GM23248 (cell line): ENCODE results near the gene TRIO. TPM values are rescaled to one million over a fixed set of nuclear protein-coding genes. Genes with fewer than 3 reads are reported as not detected.
A peak's percentile ranks its signal among the peaks of the same experiment; 100 is the strongest.

ENCODE experiments used
- DNase-seq: peaks from one replicate; pipeline ENCODE4 v3.0.0-alpha.2; 2015
- H2AFZ ChIP-seq: fragments of 200-600 bp; sonication (generic); 2 replicates; pipeline ENCODE4 v1.6.1; 2016; ENCODE audit warnings: antibody characterized with exemption
- H3F3A ChIP-seq: fragments of 200-600 bp; sonication (generic); 2 replicates; pipeline ENCODE4 v1.6.1; 2016; ENCODE audit warnings: mild to moderate bottlenecking, antibody characterized with exemption, mixed run types; ENCODE audit not compliant: insufficient read depth
- H3K27ac ChIP-seq: fragments of 200-600 bp; sonication (generic); 2 replicates; pipeline ENCODE4 v1.5.1; 2016; ENCODE audit warnings: mild to moderate bottlenecking
- H3K27me3 ChIP-seq: fragments of 200-600 bp; sonication (generic); replicated peaks from 2 replicates; pipeline ENCODE4 v1.6.1; 2016; ENCODE audit warnings: mild to moderate bottlenecking; ENCODE audit not compliant: insufficient read depth
- H3K36me3 ChIP-seq: fragments of 200-600 bp; sonication (generic); 2 replicates; pipeline ENCODE4 v1.6.1; 2016; ENCODE audit warnings: low read depth, mild to moderate bottlenecking
- H3K4me1 ChIP-seq: fragments of 200-600 bp; sonication (generic); 2 replicates; pipeline ENCODE4 v1.6.1; 2016; ENCODE audit warnings: mild to moderate bottlenecking; ENCODE audit not compliant: insufficient read depth
- H3K4me2 ChIP-seq: fragments of 200-600 bp; sonication (generic); one replicate; pipeline ENCODE4 v1.6.1; 2016; ENCODE audit warnings: mild to moderate bottlenecking; ENCODE audit not compliant: unreplicated experiment
- H3K4me3 ChIP-seq: fragments of 200-600 bp; sonication (generic); 2 replicates; pipeline ENCODE4 v1.5.1; 2016; ENCODE audit warnings: mild to moderate bottlenecking
- H3K79me2 ChIP-seq: fragments of 200-600 bp; sonication (generic); 2 replicates; pipeline ENCODE4 v1.6.1; 2016; ENCODE audit warnings: mild to moderate bottlenecking; ENCODE audit not compliant: insufficient read depth
- H3K9ac ChIP-seq: fragments of 200-600 bp; sonication (generic); 2 replicates; pipeline ENCODE4 v1.6.1; 2016; ENCODE audit warnings: mild to moderate bottlenecking
- H3K9me2 ChIP-seq: fragments of 200-600 bp; sonication (generic); 2 replicates; pipeline ENCODE4 v1.6.1; 2016; ENCODE audit warnings: mixed run types, mild to moderate bottlenecking, moderate library complexity; ENCODE audit not compliant: insufficient read depth
- H3K9me3 ChIP-seq: fragments of 200-600 bp; sonication (generic); one replicate; pipeline ENCODE4 v1.6.1; 2017; ENCODE audit warnings: low read depth
- H4K20me1 ChIP-seq: fragments of 200-600 bp; sonication (generic); 2 replicates; pipeline ENCODE4 v1.6.0; 2016; ENCODE audit not compliant: insufficient read depth
- EZH2 ChIP-seq: fragments of 200-600 bp; sonication (generic); IDR thresholded peaks from 2 replicates; pipeline ENCODE4 v1.6.1; 2018; ENCODE audit warnings: antibody characterized with exemption, mild to moderate bottlenecking; ENCODE audit not compliant: insufficient read depth, poor library complexity, severe bottlenecking
- EZH2phosphoT487 ChIP-seq: fragments of 200-600 bp; sonication (generic); IDR thresholded peaks from 2 replicates; pipeline ENCODE4 v1.6.1; 2018; ENCODE audit warnings: antibody characterized with exemption, moderate library complexity, mild to moderate bottlenecking, low read depth; ENCODE audit not compliant: insufficient read depth
- WGBS, 2 experiments: methylation state at CpG; one replicate each; pipeline ENCODE4 v1.1.6; 2015 to 2017; ENCODE audit warnings: low lambda C conversion rate in 2 of 2, low coverage in 1 of 2; ENCODE audit errors: missing lambda C conversion rate in 2 of 2; 5-methylcytosine and 5-hydroxymethylcytosine counted together
- in situ Hi-C: fragments of 300-500 bp; cut with MboI; formaldehyde crosslinking; loops from 2 replicates; pipeline ENCODE4 v1.15.0; 2020
- polyA plus RNA-seq: library from polyadenylated mRNA; unstranded; fragments of >200 nt; fragmentation: Nextera tagmentation; extraction: Ambion mirVana; gene quantifications from 2 replicates; pipeline ENCODE4 v1.2.1, GENCODE V29; 2016
- total RNA-seq: library from RNA; depleted of rRNA; stranded (reverse); fragments of >200 nt; shearing (Covaris generic); gene quantifications from 2 replicates; pipeline ENCODE4 v1.2.3, GENCODE V29; 2014

TRIO gene
- total and polyA plus RNA-seq, 2 experiments from 2014 or later: 28.1 to 198 TPM

DNA sequence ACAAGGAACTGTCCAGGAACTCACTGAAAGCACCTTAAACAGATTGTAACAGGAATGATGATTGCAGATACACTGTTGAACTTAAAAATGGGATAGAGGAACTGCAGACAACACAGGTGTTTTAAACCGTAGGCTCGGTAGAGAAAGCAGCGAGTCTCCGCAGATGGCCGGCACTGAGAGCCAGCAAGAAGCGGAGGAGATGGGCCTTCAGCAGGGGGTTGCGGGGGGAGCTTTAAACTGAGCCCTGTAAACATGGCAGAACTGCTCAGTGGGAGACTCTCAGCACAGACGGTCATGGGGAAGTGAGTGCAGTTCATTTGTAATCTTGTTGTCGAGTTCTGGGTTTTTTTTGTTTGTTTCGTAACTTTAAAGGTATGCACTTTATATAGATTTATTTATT is 283.4 kb downstream of the TRIO start:
- in situ Hi-C loops: no loop called here
- Histone ChIP-seq H3F3A (peaks cover 86% of the 10 kb centered on the region), H3K27me3 (no peaks in the 10 kb centered on the region), H3K79me2 (peaks cover 100% of the 10 kb centered on the region), H3K9me2 (no peaks in the 10 kb centered on the region), H3K36me3 (peaks cover 64% of the 10 kb centered on the region), H3K9me3 (no peaks in the 10 kb centered on the region), H4K20me1 (no peaks in the 10 kb centered on the region; the same call in none of the 2 replicates), H2AFZ (no peak overlapping the region), H3K27ac (no peak overlapping the region), H3K4me2 (no peak overlapping the region), H3K9ac (no peak overlapping the region), H3K4me3 (no peak overlapping the region), H3K4me1 (peaks cover 18% of the 10 kb centered on the region)
- TF ChIP-seq EZH2 (no peak), EZH2phosphoT487 (no peak)
- DNase-seq: no peak
- WGBS, 2 experiments: 96 to 98% methylated on average over 10 of the region's 10 CpGs

DNA sequence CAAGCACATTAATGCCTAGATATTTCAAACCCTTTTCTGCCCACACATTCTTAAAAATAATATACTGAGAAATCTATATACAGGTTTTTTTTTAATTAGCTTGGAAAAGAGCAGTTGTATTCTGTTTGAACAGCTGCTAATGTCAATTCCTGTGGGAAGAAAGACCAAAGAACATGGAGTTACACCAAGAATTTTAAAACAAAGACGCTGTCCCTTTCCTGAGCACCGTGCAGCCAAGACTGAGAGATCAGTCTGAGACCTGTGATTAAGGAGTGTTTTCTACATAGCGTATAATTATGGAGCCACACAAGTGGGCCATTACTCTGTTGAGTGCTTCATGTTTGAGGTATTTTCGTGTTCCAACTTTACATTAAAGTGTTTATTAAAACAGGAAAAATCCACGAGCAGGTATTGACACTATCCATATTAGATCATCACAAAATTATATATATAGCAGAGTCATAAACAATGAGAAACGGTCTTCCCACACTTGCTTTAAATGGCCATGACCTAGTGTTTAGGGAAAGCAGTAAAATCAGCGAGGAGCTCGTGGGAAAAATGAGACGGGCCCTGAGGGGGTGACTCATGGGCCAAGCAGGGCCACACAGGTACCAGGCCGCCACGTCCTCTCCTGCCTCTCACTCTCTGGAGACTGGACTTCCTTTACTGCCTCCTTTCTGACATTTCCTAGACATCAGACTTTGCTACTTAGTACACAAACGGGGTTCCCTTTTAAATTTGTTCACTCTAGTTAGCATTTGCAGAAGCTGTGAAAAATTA is 285.4 kb downstream of the TRIO start:
- Histone ChIP-seq H3K79me2 (peaks cover 100% of the 10 kb centered on the region), H3K27me3 (no peaks in the 10 kb centered on the region), H3K9me3 (no peaks in the 10 kb centered on the region), H3K27ac (peak overlapping the region; percentile 77), H3F3A (peaks cover 86% of the 10 kb centered on the region), H3K4me3 (no peak overlapping the region), H3K9me2 (no peaks in the 10 kb centered on the region), H3K9ac (peak overlapping the region; percentile 59), H4K20me1 (no peaks in the 10 kb centered on the region; the same call in none of the 2 replicates), H3K4me1 (peaks cover 18% of the 10 kb centered on the region), H2AFZ (no peak overlapping the region), H3K36me3 (peaks cover 47% of the 10 kb centered on the region), H3K4me2 (peak overlapping the region; percentile 16)
- 26% methylated on average over 12 of the region's 12 CpGs for WGBS, 2 experiments
- peak; percentile 79 for DNase-seq
- in situ Hi-C loops: no loop called here
- TF ChIP-seq EZH2phosphoT487 (no peak), EZH2 (no peak)

DNA sequence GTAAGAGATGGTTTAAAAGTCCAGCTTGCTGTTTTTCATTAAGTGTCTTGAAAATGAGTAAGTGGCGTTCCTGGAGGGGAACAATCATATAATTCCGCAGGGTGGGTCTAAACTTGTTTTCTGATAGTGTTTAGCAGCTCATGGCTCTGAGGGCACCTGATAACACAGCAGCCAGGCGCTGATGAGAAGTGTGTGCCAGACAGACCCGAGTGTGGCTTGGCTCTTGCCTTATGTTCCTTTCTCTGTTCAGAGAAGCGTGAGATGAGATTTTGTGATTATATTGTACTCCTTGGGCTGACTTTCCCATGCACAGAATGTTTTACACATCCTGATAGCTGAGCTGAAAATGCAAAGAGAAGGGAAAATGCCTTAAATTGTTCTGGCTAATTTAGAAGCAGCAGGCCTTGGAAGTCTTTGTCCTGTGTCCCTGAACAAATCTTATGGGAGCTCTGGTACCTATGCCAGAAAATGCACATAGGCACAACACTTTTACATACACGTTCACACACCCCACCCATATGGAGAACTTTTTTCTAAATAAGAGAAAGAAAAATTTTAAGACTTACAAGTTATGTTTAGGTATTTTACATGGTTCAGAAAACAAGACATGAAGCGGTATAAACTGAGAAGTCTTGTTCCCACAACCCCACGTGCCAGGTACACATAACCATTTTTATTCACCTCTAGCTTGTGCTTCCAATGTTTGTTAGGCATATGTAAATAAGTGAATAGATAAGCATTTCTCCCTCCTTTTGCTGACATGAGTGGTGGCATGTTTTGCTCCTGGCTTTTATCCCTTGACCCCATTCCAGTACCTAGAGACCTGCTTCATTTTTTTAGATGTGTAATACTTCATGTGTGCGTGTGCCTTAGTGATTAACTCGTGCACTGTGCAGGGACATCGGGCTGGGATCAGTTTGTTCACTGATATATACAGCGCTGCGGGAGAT is 286.2 kb downstream of the TRIO start:
- Histone ChIP-seq H3K79me2 (peaks cover 100% of the 10 kb centered on the region), H3K9ac (peak overlapping the region; percentile 59), H3K4me3 (no peak overlapping the region), H3K9me2 (no peaks in the 10 kb centered on the region), H3K4me2 (no peak overlapping the region), H3F3A (peaks cover 80% of the 10 kb centered on the region), H3K27ac (peak overlapping the region; percentile 77), H4K20me1 (no peaks in the 10 kb centered on the region; the same call in none of the 2 replicates), H3K36me3 (peaks cover 49% of the 10 kb centered on the region), H2AFZ (no peak overlapping the region), H3K9me3 (no peaks in the 10 kb centered on the region), H3K27me3 (no peaks in the 10 kb centered on the region), H3K4me1 (peaks cover 18% of the 10 kb centered on the region)
- 72 to 73% methylated on average over 13 of the region's 13 CpGs for WGBS, 2 experiments
- no peak for DNase-seq
- no peak for TF ChIP-seq EZH2phosphoT487
- TF ChIP-seq EZH2: no peak
- in situ Hi-C loops: no loop called here

- in situ Hi-C loops: no loop called here
- H3K4me1 ChIP-seq: peaks cover 31% of the 10 kb centered on the region
- peaks cover 76% of the 10 kb centered on the region for H3F3A ChIP-seq
- no peaks in the 10 kb centered on the region; the same call in 1 of the 2 replicates for H4K20me1 ChIP-seq
- no peak overlapping the region for H3K9ac ChIP-seq
- H3K79me2 ChIP-seq: peaks cover 100% of the 10 kb centered on the region
- no peak overlapping the region for H3K4me3 ChIP-seq
- peaks cover 49% of the 10 kb centered on the region for H3K36me3 ChIP-seq
- no peaks in the 10 kb centered on the region for H3K9me2 ChIP-seq
- 31 to 40% methylated on average over 1 of the region's 1 CpG for WGBS, 2 experiments
- TF ChIP-seq EZH2: no peak
- TF ChIP-seq EZH2phosphoT487: no peak
- DNase-seq: no peak
- no peaks in the 10 kb centered on the region for H3K27me3 ChIP-seq
- H2AFZ ChIP-seq: no peak overlapping the region
- no peaks in the 10 kb centered on the region for H3K9me3 ChIP-seq
- H3K4me2 ChIP-seq: no peak overlapping the region
- 0 out of 2 replicates have a peak overlapping the region, but pooled peaks have one; percentile 10 for H3K27ac ChIP-seq
Observed at GRCh38 chr5:14431534-14431933, 288.4 kb downstream of the TRIO start.
